ENCODE results near the gene MYH3. TPM values are rescaled to one million over a fixed set of nuclear protein-coding genes. Genes with fewer than 3 reads are reported as not detected.

Gene MYH3
- total RNA-seq, 1 donor from 2014 or later = 1,094 TPM

DNA sequence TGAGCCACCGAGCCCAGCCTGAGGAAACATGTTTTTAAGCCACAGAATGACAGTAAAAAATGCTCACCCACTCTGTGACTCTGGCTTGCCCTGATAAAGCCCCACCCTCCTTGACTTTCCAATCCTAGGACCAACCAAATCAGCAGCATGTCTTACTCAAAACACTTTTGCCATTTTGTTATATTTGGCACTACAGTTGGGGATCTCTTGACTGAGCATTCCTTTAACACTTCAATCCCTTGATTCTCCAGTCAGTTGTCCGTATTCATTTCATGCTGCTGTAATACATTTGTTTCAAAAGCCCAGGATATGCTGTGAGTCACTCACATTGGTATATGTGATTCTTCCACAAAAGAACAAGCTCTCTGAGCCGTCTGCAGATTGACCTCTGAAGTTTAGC lies 8.2 kb downstream of the MYH3 start:
- no peak for DNase-seq

- DNase-seq = no peak
These were observed 8.7 kb downstream of the MYH3 start for GRCh38 chr17:10648381-10648780.

GRCh38 chr17:10646392-10646990 lies 10.6 kb downstream of the MYH3 start:
- DNase-seq = peak; percentile 40

- no peak for DNase-seq
These were observed 16.6 kb downstream of the MYH3 start for GRCh38 chr17:10640475-10640874.

GRCh38 chr17:10638151-10638550 lies 19.0 kb downstream of the MYH3 start:
- no peak for DNase-seq

DNA sequence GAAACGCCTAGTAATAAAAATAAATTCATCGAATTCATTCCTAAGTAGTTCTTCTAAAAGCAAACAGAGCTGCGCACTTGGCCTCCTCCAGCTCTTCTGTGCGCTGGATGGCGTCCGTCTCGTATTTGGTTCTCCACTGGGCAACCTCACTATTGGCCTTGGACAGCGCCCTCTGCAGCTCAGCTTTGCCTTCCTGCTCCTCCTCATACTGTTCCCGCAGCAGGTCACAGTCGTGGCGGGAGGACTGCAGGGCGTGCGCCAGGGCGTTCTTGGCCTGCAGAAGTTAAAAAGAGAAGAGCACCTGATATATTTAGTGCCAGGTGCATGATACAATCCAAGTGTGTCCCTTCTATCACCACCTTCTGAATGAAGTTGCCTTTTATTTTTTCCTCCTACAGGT lies 21.8 kb downstream of the MYH3 start:
- DNase-seq = no peak

DNA sequence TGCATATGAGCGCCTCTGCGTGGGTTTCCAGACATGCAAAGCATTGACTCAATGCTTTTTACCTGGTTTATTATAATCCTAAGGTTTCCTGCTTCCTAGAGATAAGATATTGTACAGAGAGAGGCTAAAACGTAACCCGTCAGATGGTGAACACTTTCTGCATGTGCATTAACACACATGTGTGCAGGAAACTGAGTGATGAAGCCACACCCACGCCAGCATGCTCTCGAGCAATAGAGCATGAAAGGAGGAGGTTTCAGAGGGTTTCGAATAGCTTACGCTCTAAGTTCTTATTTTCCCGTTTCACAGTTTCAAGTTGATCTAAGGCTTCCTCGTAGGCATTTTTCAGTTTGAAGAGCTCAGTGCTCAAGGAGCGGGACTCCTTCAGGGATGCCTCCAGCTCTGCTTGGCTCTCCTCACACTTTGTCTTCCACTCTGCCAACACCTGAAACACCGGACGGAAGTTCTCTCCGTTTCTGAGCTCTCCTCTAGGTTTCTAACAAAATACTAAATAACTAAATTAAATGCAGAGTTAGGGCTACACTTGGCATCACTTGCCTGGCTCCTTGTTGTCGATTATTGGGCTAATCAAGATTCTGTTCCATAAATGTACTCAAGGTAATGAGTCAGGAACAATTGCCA lies 23.2 kb downstream of the MYH3 start:
- no peak for DNase-seq

DNA sequence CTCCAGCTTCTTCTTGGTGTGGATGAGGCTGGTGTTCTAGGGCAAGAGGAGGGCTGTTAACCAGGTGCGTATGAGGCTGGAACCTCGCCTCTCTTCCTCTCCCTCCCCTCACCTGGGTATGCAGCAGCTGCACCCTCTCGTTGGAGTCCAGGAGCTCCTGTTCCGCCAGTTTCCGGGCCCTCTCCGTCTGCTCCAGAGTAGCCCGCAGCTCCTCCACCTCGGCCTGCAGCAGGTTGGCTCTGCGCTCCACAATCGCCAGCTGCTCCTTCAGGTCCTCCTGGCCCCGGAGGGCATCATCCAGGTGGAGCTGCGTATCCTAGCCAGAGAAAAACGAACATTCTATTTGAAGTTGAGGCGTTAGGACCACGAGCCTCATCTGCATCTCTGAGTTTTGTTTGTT lies 25.4 kb downstream of the MYH3 start:
- DNase-seq = no peak

- DNase-seq = no peak
These were observed 25.9 kb downstream of the MYH3 start for GRCh38 chr17:10631048-10631700.

GRCh38 chr17:10629706-10630105 lies 27.4 kb downstream of the MYH3 start:
- no peak for DNase-seq

DNA sequence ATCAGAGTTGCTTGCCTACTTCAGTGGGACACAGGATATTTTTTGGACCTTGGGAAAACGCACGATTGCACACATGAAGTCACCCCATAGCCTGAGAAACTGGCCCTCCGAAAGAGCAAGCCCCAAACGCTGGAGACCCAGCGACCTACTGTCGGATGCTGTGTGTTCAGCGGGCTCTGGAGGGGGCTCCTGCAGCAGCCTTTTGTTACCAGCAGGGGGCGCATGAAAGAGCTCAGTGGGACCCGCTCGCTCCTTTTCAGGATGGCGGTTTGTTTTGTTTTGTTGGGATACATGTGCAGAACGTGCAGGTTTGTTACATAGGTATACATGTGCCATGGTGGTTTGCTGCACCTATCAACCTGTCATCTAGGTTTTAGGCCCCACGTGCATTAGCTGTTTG lies 28.4 kb downstream of the MYH3 start:
- DNase-seq = no peak

GRCh38 chr17:10626390-10626789 lies 30.7 kb downstream of the MYH3 start:
- no peak for DNase-seq

GRCh38 chr17:10624969-10625368 lies 32.1 kb downstream of the MYH3 start:
- peak; percentile 25 for DNase-seq

DNA sequence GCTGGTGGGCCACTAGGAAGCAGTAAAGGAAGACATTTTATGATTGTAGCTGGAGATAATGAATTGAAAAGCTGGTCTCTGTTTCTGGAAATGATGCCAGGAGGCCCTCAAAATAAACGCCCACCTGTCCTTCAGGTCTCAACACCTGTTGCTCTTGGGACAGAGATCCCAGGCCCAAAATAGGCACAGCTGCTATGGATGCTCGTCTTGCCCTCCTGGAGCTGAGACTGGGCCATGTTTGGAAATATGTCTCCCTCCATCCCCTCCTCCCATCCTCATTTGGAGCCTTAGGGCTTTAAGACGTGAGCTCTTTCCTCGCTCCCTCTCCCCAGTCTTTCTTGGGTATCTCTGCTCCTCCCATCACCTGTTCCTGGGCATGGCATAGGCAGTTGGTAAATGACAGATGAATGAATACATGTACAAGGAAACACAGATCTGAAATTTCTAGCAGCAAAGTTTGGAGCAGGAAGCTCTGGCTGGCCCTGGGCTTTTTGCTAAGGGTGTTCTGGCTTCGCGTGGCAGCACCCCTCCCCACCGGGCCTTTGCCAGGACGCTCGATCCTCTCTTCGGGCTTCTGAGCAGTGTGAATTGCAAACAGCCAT lies 33.3 kb downstream of the MYH3 start:
- no peak for DNase-seq

GRCh38 chr17:10622617-10623485 lies 34.3 kb downstream of the MYH3 start:
- DNase-seq = no peak

DNA sequence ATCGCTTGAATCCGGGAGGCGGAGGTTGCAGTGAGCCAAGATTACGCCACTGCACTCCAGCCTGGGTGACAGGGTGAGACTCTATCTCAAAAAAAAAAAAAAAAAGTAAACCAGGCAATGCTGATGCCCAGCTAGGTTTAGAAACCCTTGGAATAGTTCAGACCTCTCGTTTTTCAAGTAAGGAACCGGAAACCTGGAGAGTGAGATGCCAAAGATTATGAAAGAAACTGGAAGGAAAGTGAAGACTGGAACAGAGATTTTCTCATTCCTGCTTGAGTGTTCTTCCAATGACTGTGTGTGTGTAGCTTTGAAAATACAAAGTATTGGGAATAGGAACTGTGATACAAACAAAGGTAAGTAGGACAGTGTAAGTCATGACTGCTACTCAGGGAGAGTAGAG lies 35.7 kb downstream of the MYH3 start:
- no peak for DNase-seq

GRCh38 chr17:10620823-10621222 lies 36.3 kb downstream of the MYH3 start:
- DNase-seq = no peak

DNA sequence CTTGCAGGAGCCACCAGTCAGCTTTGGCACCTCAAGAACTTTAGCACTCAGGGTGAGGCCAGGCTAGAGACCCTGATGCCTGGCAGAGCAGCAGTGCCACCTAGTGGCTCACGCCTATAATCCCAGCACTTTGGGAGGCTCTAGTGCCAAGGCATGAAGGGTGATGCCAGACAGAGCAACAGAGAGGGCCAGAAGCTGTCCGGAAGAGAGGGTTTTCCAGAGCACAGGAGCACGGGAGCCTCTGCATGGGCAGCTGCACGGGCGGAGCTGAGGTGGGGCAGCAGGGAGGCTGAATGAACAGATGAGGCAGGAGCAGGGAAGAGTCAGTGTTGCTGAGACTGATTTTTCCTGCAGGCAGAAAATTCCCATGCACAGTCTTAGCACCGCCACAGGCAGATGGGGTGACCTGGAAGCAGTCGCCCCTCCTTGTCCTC lies 38.9 kb downstream of the MYH3 start:
- DNase-seq = peak; percentile 27

GRCh38 chr17:10617120-10617505 lies 40.0 kb downstream of the MYH3 start:
- DNase-seq = no peak

- peak; percentile 19 for DNase-seq
These were observed 40.5 kb downstream of the MYH3 start for GRCh38 chr17:10616502-10617119.

DNA sequence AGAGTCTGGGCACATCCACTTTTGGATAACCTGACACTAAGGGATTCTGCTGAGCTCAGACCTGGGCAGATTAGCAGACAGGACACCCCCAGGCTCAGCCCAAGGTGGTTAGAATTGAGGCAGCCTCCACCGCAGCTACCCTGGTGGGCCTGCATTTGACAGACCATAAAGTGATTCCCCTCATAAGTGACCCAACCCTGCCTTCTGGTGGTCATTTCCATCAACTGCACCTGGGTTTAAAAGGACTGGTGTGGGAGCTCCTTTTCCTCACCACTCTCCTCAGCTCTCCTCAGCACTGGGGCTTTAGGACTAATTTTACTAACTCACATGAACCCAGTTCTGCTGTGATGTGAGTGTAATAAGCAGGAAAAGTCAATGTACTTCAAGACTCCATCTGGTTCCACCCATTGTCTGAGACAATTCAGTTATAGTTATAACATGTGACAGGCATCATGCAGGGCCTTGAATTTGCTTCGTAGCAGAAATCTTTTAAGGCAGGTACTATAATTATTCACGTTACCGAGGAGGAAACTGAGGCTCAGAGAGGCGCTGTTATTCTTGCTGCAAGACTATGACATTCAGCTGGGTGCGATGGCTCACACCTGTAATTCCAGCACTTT lies 42.5 kb downstream of the MYH3 start:
- DNase-seq = peak; percentile 40

All from skin of body (tissue), 2 donors.